Measurements from ENCODE around the gene GFRA4. TPM values are rescaled to one million over a fixed set of nuclear protein-coding genes. Genes with fewer than 3 reads are reported as not detected.
"Not testable (repeated sequence)": the region's sequence is repeated elsewhere in the genome, so short reads cannot be mapped to it uniquely, and the experiment has no call there.

The GFRA4 gene
- total and polyA plus RNA-seq, 7 donors = not detected

- TF ChIP-seq CTCF (IDR thresholded peaks at IDR 0.05) = no peak
- H3K9me3 ChIP-seq = no peaks in the 10 kb centered on the region
- no peaks in the 10 kb centered on the region for H3K27me3 ChIP-seq
- peaks cover 0 to 26% (median 0%) of the 10 kb centered on the region in 4 donors for H3K36me3 ChIP-seq
- H3K27ac ChIP-seq = no peak overlapping the region
- no peak for DNase-seq
- 74 to 80% methylated on average over 4 of the region's 4 CpGs for WGBS, 2 donors
- H3K4me3 ChIP-seq = no peak overlapping the region
- intact Hi-C loops (cut with DNase I) = no loop called here
- H3K4me1 ChIP-seq = no peaks in the 10 kb centered on the region
Observed at GRCh38 chr20:3622406-3622805, 40.8 kb downstream of the GFRA4 start.

- DNase-seq = no peak
- no peak for TF ChIP-seq CTCF (IDR thresholded peaks at IDR 0.05)
- no peak for TF ChIP-seq EP300 (IDR thresholded peaks at IDR 0.05)
- TF ChIP-seq POLR2AphosphoS5 (IDR thresholded peaks at IDR 0.05) = no peak
- no peak for TF ChIP-seq POLR2A (IDR thresholded peaks at IDR 0.05)
- peaks cover 0 to 23% (median 2%) of the 10 kb centered on the region in 4 donors for H3K36me3 ChIP-seq
- 88 to 98% methylated on average over 8 of the region's 8 CpGs for WGBS, 2 donors
- no peaks in the 10 kb centered on the region for H3K9me3 ChIP-seq
- no peaks in the 10 kb centered on the region for H3K27me3 ChIP-seq
- H3K27ac ChIP-seq = no peak overlapping the region
- H3K4me1 ChIP-seq = no peaks in the 10 kb centered on the region
- intact Hi-C loops (cut with DNase I) = no loop called here
- H3K4me3 ChIP-seq = no peak overlapping the region
Observed at GRCh38 chr20:3621111-3621510, 42.1 kb downstream of the GFRA4 start.

- Histone ChIP-seq H3K4me1 (no peaks in the 10 kb centered on the region), H3K9me3 (no peaks in the 10 kb centered on the region), H3K36me3 (peaks cover 0 to 15% (median 3%) of the 10 kb centered on the region in 4 donors), H3K27ac (no peak overlapping the region), H3K4me3 (no peak overlapping the region), H3K27me3 (no peaks in the 10 kb centered on the region)
- TF ChIP-seq EP300 (IDR thresholded peaks at IDR 0.05) = no peak
- no peak for TF ChIP-seq POLR2AphosphoS5 (IDR thresholded peaks at IDR 0.05)
- TF ChIP-seq POLR2A (IDR thresholded peaks at IDR 0.05) = no peak
- no peak for TF ChIP-seq CTCF (IDR thresholded peaks at IDR 0.05)
- no peak for DNase-seq
- WGBS, 2 donors = 61 to 75% methylated on average over 4 of the region's 4 CpGs
- intact Hi-C loops (cut with DNase I) = no loop called here
Observed at GRCh38 chr20:3616250-3616649, 46.9 kb downstream of the GFRA4 start.

- H3K9me3 ChIP-seq; H3K4me3 ChIP-seq; H3K27me3 ChIP-seq; H3K4me1 ChIP-seq; DNase-seq; H3K27ac ChIP-seq; intact Hi-C loops (cut with DNase I): not testable (repeated sequence)
- 96 to 97% methylated on average over 13 of the region's 13 CpGs for WGBS, 2 donors
- H3K36me3 ChIP-seq = peaks cover 0 to 15% (median 3%) of the 10 kb centered on the region in 4 donors
Observed at GRCh38 chr20:3615171-3615840, 47.9 kb downstream of the GFRA4 start.

GRCh38 chr20:3614466-3614865 is 48.7 kb downstream of the GFRA4 start:
- intact Hi-C loops (cut with DNase I) = no loop called here
- Histone ChIP-seq H3K27ac (peak overlapping the region in 1 of 4 donors; percentile 39), H3K4me1 (no peaks in the 10 kb centered on the region), H3K4me3 (no peak overlapping the region), H3K9me3 (no peaks in the 10 kb centered on the region), H3K27me3 (no peaks in the 10 kb centered on the region), H3K36me3 (peaks cover 0 to 15% (median 3%) of the 10 kb centered on the region in 4 donors)
- no peak for DNase-seq
- WGBS, 2 donors = 81 to 93% methylated on average over 5 of the region's 5 CpGs
- TF ChIP-seq CTCF (IDR thresholded peaks at IDR 0.05) (no peak), POLR2A (IDR thresholded peaks at IDR 0.05) (no peak), POLR2AphosphoS5 (IDR thresholded peaks at IDR 0.05) (no peak), EP300 (IDR thresholded peaks at IDR 0.05) (no peak)

All from sigmoid colon (tissue), 7 donors.